ENCODE measurements around the gene UFSP2.
A peak's percentile ranks its signal among the peaks of the same experiment; 100 is the strongest.

Gene UFSP2

GRCh38 chr4:185359767-185360446 is 65.9 kb downstream of the UFSP2 start:
- DNase-seq (ENCODE audit: low read depth): peak; percentile 57
- no peak overlapping the region for H3K4me3 ChIP-seq (ENCODE audit: low read depth, low read length)

GRCh38 chr4:185358959-185359358 is 66.8 kb downstream of the UFSP2 start:
- no peak overlapping the region for H3K4me3 ChIP-seq (ENCODE audit: low read depth, low read length)
- DNase-seq (ENCODE audit: low read depth): no peak

GRCh38 chr4:185358514-185358913 is 67.2 kb downstream of the UFSP2 start:
- no peak for DNase-seq (ENCODE audit: low read depth)
- no peak overlapping the region for H3K4me3 ChIP-seq (ENCODE audit: low read depth, low read length)

GRCh38 chr4:185357733-185358440 is 67.9 kb downstream of the UFSP2 start:
- DNase-seq (ENCODE audit: low read depth): no peak
- no peak overlapping the region for H3K4me3 ChIP-seq (ENCODE audit: low read depth, low read length)

GRCh38 chr4:185357211-185357610 is 68.6 kb downstream of the UFSP2 start:
- H3K4me3 ChIP-seq (ENCODE audit: low read depth, low read length): no peak overlapping the region
- DNase-seq (ENCODE audit: low read depth): no peak

- H3K4me3 ChIP-seq (ENCODE audit: low read depth, low read length): no peak overlapping the region
- no peak for DNase-seq (ENCODE audit: low read depth)
Measured at GRCh38 chr4:185352741-185353140, 73.0 kb downstream of the UFSP2 start.

GRCh38 chr4:185352202-185352601 is 73.6 kb downstream of the UFSP2 start:
- no peak for DNase-seq (ENCODE audit: low read depth)
- H3K4me3 ChIP-seq (ENCODE audit: low read depth, low read length): no peak overlapping the region

- no peak overlapping the region for H3K4me3 ChIP-seq (ENCODE audit: low read depth, low read length)
- DNase-seq (ENCODE audit: low read depth): no peak
Measured at GRCh38 chr4:185351691-185352090, 74.1 kb downstream of the UFSP2 start.
